H9 (cell line): ENCODE data around the gene MYO5C. TPM values are rescaled to one million over a fixed set of nuclear protein-coding genes. Genes with fewer than 3 reads are reported as not detected.

ENCODE experiments used
- DNase-seq: peaks from one replicate; pipeline ENCODE4 v3.0.0-alpha.2; 2017
- H2AFZ ChIP-seq: one replicate; pipeline ENCODE4 v1.6.1; 2013; ENCODE audit warnings: mild to moderate bottlenecking, low read length, control low read depth, moderate library complexity
- H2AK5ac ChIP-seq: 2 replicates; pipeline ENCODE4 v1.6.1; 2013; ENCODE audit warnings: low read length, control low read depth, mixed read lengths; ENCODE audit not compliant: insufficient read length
- H2BK120ac ChIP-seq: one replicate; pipeline ENCODE4 v1.6.1; 2013; ENCODE audit warnings: low read depth, mild to moderate bottlenecking, low read length, control low read depth, inconsistent platforms; ENCODE audit not compliant: poor library complexity, severe bottlenecking
- H2BK12ac ChIP-seq: 2 replicates; pipeline ENCODE4 v1.6.1; 2013; ENCODE audit warnings: low read length, control low read depth, mixed read lengths, low read depth; ENCODE audit not compliant: insufficient read length
- H2BK15ac ChIP-seq: 2 replicates; pipeline ENCODE4 v1.6.1; 2013; ENCODE audit warnings: low read depth, low read length, control low read depth
- H2BK20ac ChIP-seq: one replicate; pipeline ENCODE4 v1.6.1; 2013; ENCODE audit warnings: low read depth, mild to moderate bottlenecking, low read length, control low read depth, inconsistent platforms; ENCODE audit not compliant: poor library complexity, severe bottlenecking
- H2BK5ac ChIP-seq: 2 replicates; pipeline ENCODE4 v1.6.1; 2013; ENCODE audit warnings: low read length, control low read depth, mixed read lengths; ENCODE audit not compliant: insufficient read length
- H3K14ac ChIP-seq: 2 replicates; pipeline ENCODE4 v1.6.1; 2013; ENCODE audit warnings: low read length, control low read depth; ENCODE audit not compliant: insufficient read depth
- H3K18ac ChIP-seq: 2 replicates; pipeline ENCODE4 v1.6.1; 2013; ENCODE audit warnings: low read depth, mild to moderate bottlenecking, mixed read lengths, low read length, control low read depth; ENCODE audit not compliant: insufficient read length
- H3K23ac ChIP-seq: 2 replicates; pipeline ENCODE4 v1.6.1; 2013; ENCODE audit warnings: low read length, control low read depth, mixed read lengths, low read depth; ENCODE audit not compliant: insufficient read length
- H3K23me2 ChIP-seq: 2 replicates; pipeline ENCODE4 v1.6.1; 2013; ENCODE audit warnings: low read depth, mild to moderate bottlenecking, mixed read lengths, low read length, control low read depth; ENCODE audit not compliant: insufficient read length, poor library complexity, severe bottlenecking
- H3K27ac ChIP-seq: 2 replicates; pipeline ENCODE4 v1.5.1; 2013; ENCODE audit warnings: low read length, control low read depth, mixed read lengths, low read depth; ENCODE audit not compliant: insufficient read length
- H3K27me3 ChIP-seq: 2 replicates; pipeline ENCODE4 v1.6.1; 2013; ENCODE audit warnings: low read length, control low read depth, inconsistent platforms; ENCODE audit not compliant: insufficient read depth
- H3K4ac ChIP-seq: 2 replicates; pipeline ENCODE4 v1.6.1; 2013; ENCODE audit warnings: low read depth, mild to moderate bottlenecking, control low read depth, inconsistent platforms, low read length, moderate library complexity
- H3K4me1 ChIP-seq: 2 replicates; pipeline ENCODE4 v1.6.1; 2013; ENCODE audit warnings: low read length, control low read depth, inconsistent platforms; ENCODE audit not compliant: insufficient read depth
- H3K4me2 ChIP-seq: 2 replicates; pipeline ENCODE4 v1.6.1; 2013; ENCODE audit warnings: low read length, control low read depth, mixed read lengths; ENCODE audit not compliant: insufficient read length, insufficient read depth
- H3K56ac ChIP-seq: 2 replicates; pipeline ENCODE4 v1.6.1; 2013; ENCODE audit warnings: low read depth, mild to moderate bottlenecking, mixed read lengths, low read length, control low read depth; ENCODE audit not compliant: insufficient read length
- H3K79me1 ChIP-seq: 2 replicates; pipeline ENCODE4 v1.6.1; 2013; ENCODE audit warnings: low read depth, mild to moderate bottlenecking, moderate library complexity, low read length, control low read depth, inconsistent platforms; ENCODE audit not compliant: insufficient read depth, poor library complexity, severe bottlenecking
- H3K79me2 ChIP-seq: 2 replicates; pipeline ENCODE4 v1.6.1; 2013; ENCODE audit warnings: low read length, control low read depth, inconsistent platforms; ENCODE audit not compliant: insufficient read depth
- H3K9ac ChIP-seq: 2 replicates; pipeline ENCODE4 v1.6.1; 2013; ENCODE audit warnings: low read length, control low read depth, mixed read lengths; ENCODE audit not compliant: insufficient read length; ENCODE audit errors: extremely low read depth
- H3K9me3 ChIP-seq: one replicate; pipeline ENCODE4 v1.6.1; 2013; ENCODE audit warnings: low read depth, low read length, inconsistent platforms; ENCODE audit not compliant: control insufficient read depth
- H3T11ph ChIP-seq: one replicate; pipeline ENCODE4 v1.6.1; 2013; ENCODE audit warnings: mild to moderate bottlenecking, low read length, control low read depth, inconsistent platforms
- H4K20me1 ChIP-seq: one replicate; pipeline ENCODE4 v1.6.1; 2013; ENCODE audit not compliant: control insufficient read depth, insufficient read length, insufficient read depth
- H4K5ac ChIP-seq: 2 replicates; pipeline ENCODE4 v1.6.1; 2013; ENCODE audit warnings: low read depth, mild to moderate bottlenecking, mixed read lengths, low read length, control low read depth; ENCODE audit not compliant: insufficient read length
- H4K8ac ChIP-seq: replicated peaks from 2 replicates; pipeline ENCODE4 v1.6.1; 2013; ENCODE audit warnings: low read length, control low read depth, mixed read lengths, low read depth; ENCODE audit not compliant: insufficient read length
- H4K91ac ChIP-seq: 2 replicates; pipeline ENCODE4 v1.6.1; 2013; ENCODE audit warnings: low read depth, mild to moderate bottlenecking, moderate library complexity, mixed read lengths, low read length, control low read depth; ENCODE audit not compliant: insufficient read length
- H3K27ac Mint-ChIP-seq, 3 experiments: 2 replicates in 2 of 3; 3 replicates in 1 of 3; pipeline ENCODE4 v1.8.0; 2020 to 2021; ENCODE audit warnings: mixed read lengths in 3 of 3, mild to moderate bottlenecking in 1 of 3, moderate library complexity in 1 of 3
- H3K27me3 Mint-ChIP-seq: 2 replicates; pipeline ENCODE4 v1.8.0; 2021; ENCODE audit warnings: low read depth, mild to moderate bottlenecking, moderate library complexity, mixed read lengths
- H3K36me3 Mint-ChIP-seq, 3 experiments: 2 replicates in 2 of 3; 3 replicates in 1 of 3; pipeline ENCODE4 v1.8.0; 2020 to 2021; ENCODE audit warnings: low read depth in 3 of 3, mixed read lengths in 3 of 3; ENCODE audit not compliant: insufficient read depth in 1 of 3
- H3K4me1 Mint-ChIP-seq, 2 experiments: 2 replicates each; pipeline ENCODE4 v1.8.0; 2020; ENCODE audit warnings: mixed read lengths in 2 of 2
- H3K4me3 Mint-ChIP-seq, 2 experiments: 2 replicates in 1 of 2; 3 replicates in 1 of 2; pipeline ENCODE4 v1.8.0; 2020 to 2021; ENCODE audit warnings: mild to moderate bottlenecking in 2 of 2, mixed read lengths in 2 of 2, moderate library complexity in 1 of 2
- H3K9me3 Mint-ChIP-seq, 2 experiments: 2 replicates in 1 of 2; 3 replicates in 1 of 2; pipeline ENCODE4 v1.8.0; 2020; ENCODE audit warnings: mild to moderate bottlenecking in 2 of 2, mixed read lengths in 2 of 2, moderate library complexity in 1 of 2
- WGBS: extraction: QIAGEN DNeasy Blood & Tissue Kit; methylation state at CpG from one replicate; pipeline ENCODE4 v1.1.7; 2013; ENCODE audit warnings: missing lambda C conversion rate, low lambda C conversion rate, mixed read lengths; ENCODE audit not compliant: insufficient read length; ENCODE audit errors: extremely low coverage; 5-methylcytosine and 5-hydroxymethylcytosine counted together
- total RNA-seq: library from RNA; stranded (reverse); gene quantifications from 2 replicates; pipeline ENCODE4 v1.2.1, GENCODE V29; 2021
- TF ChIP-seq, protein P1 (sequence below): fragments of 200-600 bp; sonication (generic); conservative IDR thresholded peaks from 3 replicates; pipeline ENCODE4 v1.8.0; 2021; ENCODE audit warnings: antibody characterized with exemption, mild to moderate bottlenecking

MYO5C gene
- total RNA-seq, 1 experiment from 2014 or later: 22.2 TPM

DNA sequence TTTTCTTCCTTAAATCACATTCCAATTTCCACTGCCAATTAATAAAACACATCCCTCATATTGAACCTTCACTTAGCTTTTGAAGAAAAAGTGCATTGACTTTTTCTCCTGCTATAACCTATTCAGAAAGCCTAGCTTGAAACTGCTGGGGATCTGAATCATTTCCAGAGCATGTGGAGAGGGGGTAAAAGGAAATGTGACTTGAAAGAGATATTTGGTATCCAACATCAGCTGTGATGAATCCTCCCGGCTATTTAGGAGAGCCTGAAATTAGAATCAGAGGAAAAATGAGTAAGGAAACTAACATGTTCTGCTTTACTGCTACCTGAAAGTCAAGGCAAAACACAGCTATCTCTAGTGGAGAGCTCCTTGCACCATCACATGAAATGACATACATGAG, 101.8 kb downstream of the MYO5C start:
- H2BK15ac ChIP-seq: no peak overlapping the region
- no peak overlapping the region for H3K4me2 ChIP-seq
- no peaks in the 10 kb centered on the region for H3K23me2 ChIP-seq
- no peaks in the 10 kb centered on the region for H3K27me3 ChIP-seq
- Mint-ChIP-seq H3K4me1 (peaks cover 7% of the 10 kb centered on the region in 2 experiments), H3K9me3 (no peaks in the 10 kb centered on the region), H3K36me3 (peaks cover 0 to 14% (median 7%) of the 10 kb centered on the region in 3 experiments; a peak in 4 of 7 replicates), H3K27ac (no peak overlapping the region), H3K27me3 (no peaks in the 10 kb centered on the region), H3K4me3 (no peak overlapping the region)
- H3T11ph ChIP-seq: no peak overlapping the region
- no peak overlapping the region for H3K18ac ChIP-seq
- H2AK5ac ChIP-seq: no peak overlapping the region
- H3K79me1 ChIP-seq: no peaks in the 10 kb centered on the region
- no peak for DNase-seq
- no peaks in the 10 kb centered on the region for H4K20me1 ChIP-seq
- no peaks in the 10 kb centered on the region for H3K9me3 ChIP-seq
- no peak overlapping the region for H2BK20ac ChIP-seq
- H3K79me2 ChIP-seq: no peaks in the 10 kb centered on the region
- TF ChIP-seq, protein P1, sequence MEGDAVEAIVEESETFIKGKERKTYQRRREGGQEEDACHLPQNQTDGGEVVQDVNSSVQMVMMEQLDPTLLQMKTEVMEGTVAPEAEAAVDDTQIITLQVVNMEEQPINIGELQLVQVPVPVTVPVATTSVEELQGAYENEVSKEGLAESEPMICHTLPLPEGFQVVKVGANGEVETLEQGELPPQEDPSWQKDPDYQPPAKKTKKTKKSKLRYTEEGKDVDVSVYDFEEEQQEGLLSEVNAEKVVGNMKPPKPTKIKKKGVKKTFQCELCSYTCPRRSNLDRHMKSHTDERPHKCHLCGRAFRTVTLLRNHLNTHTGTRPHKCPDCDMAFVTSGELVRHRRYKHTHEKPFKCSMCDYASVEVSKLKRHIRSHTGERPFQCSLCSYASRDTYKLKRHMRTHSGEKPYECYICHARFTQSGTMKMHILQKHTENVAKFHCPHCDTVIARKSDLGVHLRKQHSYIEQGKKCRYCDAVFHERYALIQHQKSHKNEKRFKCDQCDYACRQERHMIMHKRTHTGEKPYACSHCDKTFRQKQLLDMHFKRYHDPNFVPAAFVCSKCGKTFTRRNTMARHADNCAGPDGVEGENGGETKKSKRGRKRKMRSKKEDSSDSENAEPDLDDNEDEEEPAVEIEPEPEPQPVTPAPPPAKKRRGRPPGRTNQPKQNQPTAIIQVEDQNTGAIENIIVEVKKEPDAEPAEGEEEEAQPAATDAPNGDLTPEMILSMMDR: no peak
- H3K4ac ChIP-seq: no peak overlapping the region
- no peaks in the 10 kb centered on the region for H3K4me1 ChIP-seq
- H3K9ac ChIP-seq: no peak overlapping the region
- H3K14ac ChIP-seq: no peak overlapping the region
- H2BK12ac ChIP-seq: no peak overlapping the region
- no peak overlapping the region for H4K5ac ChIP-seq
- no peak overlapping the region for H2BK120ac ChIP-seq
- no peak overlapping the region for H3K23ac ChIP-seq
- no peak overlapping the region for H4K8ac ChIP-seq
- no peak overlapping the region for H4K91ac ChIP-seq
- no peak overlapping the region for H3K56ac ChIP-seq
- no peak overlapping the region for H2BK5ac ChIP-seq
- H2AFZ ChIP-seq: no peak overlapping the region
- no CpG with 5 or more reads among the region's 1 CpG for WGBS
- no peak overlapping the region for H3K27ac ChIP-seq
